ENCODE results near the gene GLG1.
"Not testable (repeated sequence)": the region's sequence is repeated elsewhere in the genome, so short reads cannot be mapped to it uniquely, and the experiment has no call there.

Gene GLG1

GRCh38 chr16:74431516-74431915 lies 175.4 kb downstream of the GLG1 start:
- no peak for DNase-seq

GRCh38 chr16:74430036-74430712 lies 176.7 kb downstream of the GLG1 start:
- DNase-seq = peak; percentile 35 to 65

- DNase-seq = not testable (repeated sequence)
Observed at GRCh38 chr16:74428493-74428892, 178.4 kb downstream of the GLG1 start.

GRCh38 chr16:74425751-74426150 lies 181.2 kb downstream of the GLG1 start:
- not testable (repeated sequence) for DNase-seq

GRCh38 chr16:74423721-74424120 lies 183.2 kb downstream of the GLG1 start:
- not testable (repeated sequence) for DNase-seq

GRCh38 chr16:74422086-74422485 lies 184.8 kb downstream of the GLG1 start:
- not testable (repeated sequence) for DNase-seq

GRCh38 chr16:74421482-74421785 lies 185.5 kb downstream of the GLG1 start:
- not testable (repeated sequence) for DNase-seq

GRCh38 chr16:74420612-74421481 lies 186.1 kb downstream of the GLG1 start, which contains the start of gene CLEC18B:
CLEC18B (minus strand) TSS chr16:74421478; CDS start chr16:74421270, 208 bp downstream.
- not testable (repeated sequence) for DNase-seq

GRCh38 chr16:74419811-74420210 lies 187.1 kb downstream of the GLG1 start:
- DNase-seq = not testable (repeated sequence)

GRCh38 chr16:74417897-74418296 lies 189.0 kb downstream of the GLG1 start:
- not testable (repeated sequence) for DNase-seq

GRCh38 chr16:74413920-74414319 lies 193.0 kb downstream of the GLG1 start:
- DNase-seq = not testable (repeated sequence)

- not testable (repeated sequence) for DNase-seq
Observed at GRCh38 chr16:74413485-74413884, 193.4 kb downstream of the GLG1 start.

GRCh38 chr16:74412775-74413390 lies 194.0 kb downstream of the GLG1 start:
- DNase-seq = not testable (repeated sequence)

- DNase-seq = not testable (repeated sequence)
Observed at GRCh38 chr16:74412138-74412774, 194.7 kb downstream of the GLG1 start.

- peak in 1 of 2 experiments; percentile 29 for DNase-seq
Observed at GRCh38 chr16:74410981-74411380, 195.9 kb downstream of the GLG1 start.

- DNase-seq = peak; percentile 6 to 72
Observed at GRCh38 chr16:74410057-74410957, 196.6 kb downstream of the GLG1 start.

GRCh38 chr16:74409185-74409981 lies 197.5 kb downstream of the GLG1 start:
- DNase-seq = not testable (repeated sequence)

GRCh38 chr16:74407362-74407705 lies 199.6 kb downstream of the GLG1 start:
- DNase-seq = not testable (repeated sequence)

- not testable (repeated sequence) for DNase-seq
Observed at GRCh38 chr16:74406600-74407361, 200.1 kb downstream of the GLG1 start.
